Omental fat pad (tissue), 4 donors: ENCODE measurements around the gene NRL. TPM values are rescaled to one million over a fixed set of nuclear protein-coding genes. Genes with fewer than 3 reads are reported as not detected.

Experiments
- ATAC-seq: fragments of 150-250 bp; one replicate; pipeline ENCODE4 v1.9.1; 2016; ENCODE audit warnings: mild to moderate bottlenecking, moderate library complexity; ENCODE audit not compliant: low FRiP score
- DNase-seq: peaks from one replicate; pipeline ENCODE4 v3.0.0-alpha.2; 2019; ENCODE audit warnings: low spot score
- total RNA-seq, 4 donors: library from RNA; depleted of rRNA; stranded (reverse); fragments of >200 nt; gene quantifications; one replicate each; pipeline ENCODE4 v1.1.0, GENCODE V29; 2016
- TF ChIP-seq, protein P1 (sequence below), 3 donors: fragments of 450-650 bp; IDR thresholded peaks; one replicate each; pipeline ENCODE4 v1.5.1; 2016 to 2017; ENCODE audit warnings: antibody characterized with exemption in 3 of 3, mild to moderate bottlenecking in 3 of 3, moderate library complexity in 2 of 3

NRL gene
- 1 to 10 TPM in 3 of 4 donors, under 1 TPM in 1; 0.94 to 4.3 (median 1.3) TPM for total RNA-seq

DNA sequence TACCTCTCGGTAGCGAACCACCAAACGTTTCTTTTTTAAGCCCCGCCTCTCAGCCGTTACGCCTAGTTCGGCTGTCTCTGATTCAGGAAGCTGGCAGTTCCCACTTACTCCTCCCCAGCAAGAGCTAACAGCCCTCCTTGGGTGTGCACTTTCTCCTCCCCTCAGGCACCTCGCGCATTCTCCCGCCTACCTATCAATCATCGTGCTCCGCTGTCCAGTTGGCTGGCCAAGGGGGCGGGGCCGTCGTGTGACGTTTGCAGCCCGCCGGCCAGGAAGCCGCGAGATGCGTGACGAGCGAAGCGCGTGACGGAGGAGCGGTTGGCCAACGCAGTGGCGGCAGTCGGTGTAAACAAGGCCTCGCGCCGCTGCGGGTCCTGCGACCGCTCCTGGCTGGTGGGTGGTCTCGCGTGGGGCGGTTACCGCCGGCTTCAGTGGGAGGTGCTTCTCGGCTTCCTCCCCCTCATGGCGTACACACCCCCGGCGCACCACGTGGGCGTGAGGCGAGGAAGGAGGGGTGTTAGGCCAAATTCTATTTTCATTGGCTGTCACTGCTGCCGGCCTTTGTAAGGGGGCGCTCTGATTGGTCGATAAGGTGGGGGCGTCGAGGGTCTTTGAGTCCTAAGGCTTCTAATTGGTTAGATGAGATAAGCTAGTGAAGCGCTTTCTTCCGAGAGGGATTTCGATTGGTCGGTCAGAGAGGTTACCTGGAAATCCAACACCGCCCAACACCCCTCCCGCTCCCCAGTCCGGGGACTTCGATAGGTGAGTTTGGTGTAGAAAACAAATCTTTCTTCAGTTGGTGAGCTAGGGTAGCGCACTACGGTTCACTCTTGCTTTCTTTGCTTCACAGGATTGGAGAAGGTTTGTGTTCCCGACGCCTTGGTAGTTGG is at the start of gene NRL, which contains the start of gene DCAF11:
TSS of gene NRL (minus strand) at position 418 of the 890 bp plus-strand sequence. CDS start 32,101 bp downstream, outside the sequence.
TSS of gene DCAF11 (plus strand) at position 246 of the 890 bp plus-strand sequence. CDS start 818 bp downstream, outside the sequence.
- DNase-seq, result peak; percentile 92
- TF ChIP-seq, protein P1, sequence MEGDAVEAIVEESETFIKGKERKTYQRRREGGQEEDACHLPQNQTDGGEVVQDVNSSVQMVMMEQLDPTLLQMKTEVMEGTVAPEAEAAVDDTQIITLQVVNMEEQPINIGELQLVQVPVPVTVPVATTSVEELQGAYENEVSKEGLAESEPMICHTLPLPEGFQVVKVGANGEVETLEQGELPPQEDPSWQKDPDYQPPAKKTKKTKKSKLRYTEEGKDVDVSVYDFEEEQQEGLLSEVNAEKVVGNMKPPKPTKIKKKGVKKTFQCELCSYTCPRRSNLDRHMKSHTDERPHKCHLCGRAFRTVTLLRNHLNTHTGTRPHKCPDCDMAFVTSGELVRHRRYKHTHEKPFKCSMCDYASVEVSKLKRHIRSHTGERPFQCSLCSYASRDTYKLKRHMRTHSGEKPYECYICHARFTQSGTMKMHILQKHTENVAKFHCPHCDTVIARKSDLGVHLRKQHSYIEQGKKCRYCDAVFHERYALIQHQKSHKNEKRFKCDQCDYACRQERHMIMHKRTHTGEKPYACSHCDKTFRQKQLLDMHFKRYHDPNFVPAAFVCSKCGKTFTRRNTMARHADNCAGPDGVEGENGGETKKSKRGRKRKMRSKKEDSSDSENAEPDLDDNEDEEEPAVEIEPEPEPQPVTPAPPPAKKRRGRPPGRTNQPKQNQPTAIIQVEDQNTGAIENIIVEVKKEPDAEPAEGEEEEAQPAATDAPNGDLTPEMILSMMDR (IDR thresholded peaks at IDR 0.05), result no peak
- ATAC-seq, result peak; percentile 97

DNA sequence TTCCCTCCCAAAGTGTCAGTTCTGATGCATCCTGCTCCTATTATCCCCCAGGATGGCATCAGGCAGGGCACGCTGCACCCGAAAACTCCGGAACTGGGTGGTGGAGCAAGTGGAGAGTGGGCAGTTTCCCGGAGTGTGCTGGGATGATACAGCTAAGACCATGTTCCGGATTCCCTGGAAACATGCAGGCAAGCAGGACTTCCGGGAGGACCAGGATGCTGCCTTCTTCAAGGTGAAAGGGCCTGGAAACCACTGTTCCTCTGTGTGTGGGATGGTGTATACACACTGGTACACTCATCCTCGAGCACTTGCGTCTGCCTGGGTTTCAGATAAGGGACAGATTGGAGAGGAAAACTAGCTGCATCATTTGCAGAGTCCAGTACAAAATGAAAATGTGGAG is 47.3 kb upstream of the NRL start:
- TF ChIP-seq, protein P1 (IDR thresholded peaks at IDR 0.05), result no peak
- no peak for DNase-seq
- ATAC-seq, result peak; percentile 11

DNA sequence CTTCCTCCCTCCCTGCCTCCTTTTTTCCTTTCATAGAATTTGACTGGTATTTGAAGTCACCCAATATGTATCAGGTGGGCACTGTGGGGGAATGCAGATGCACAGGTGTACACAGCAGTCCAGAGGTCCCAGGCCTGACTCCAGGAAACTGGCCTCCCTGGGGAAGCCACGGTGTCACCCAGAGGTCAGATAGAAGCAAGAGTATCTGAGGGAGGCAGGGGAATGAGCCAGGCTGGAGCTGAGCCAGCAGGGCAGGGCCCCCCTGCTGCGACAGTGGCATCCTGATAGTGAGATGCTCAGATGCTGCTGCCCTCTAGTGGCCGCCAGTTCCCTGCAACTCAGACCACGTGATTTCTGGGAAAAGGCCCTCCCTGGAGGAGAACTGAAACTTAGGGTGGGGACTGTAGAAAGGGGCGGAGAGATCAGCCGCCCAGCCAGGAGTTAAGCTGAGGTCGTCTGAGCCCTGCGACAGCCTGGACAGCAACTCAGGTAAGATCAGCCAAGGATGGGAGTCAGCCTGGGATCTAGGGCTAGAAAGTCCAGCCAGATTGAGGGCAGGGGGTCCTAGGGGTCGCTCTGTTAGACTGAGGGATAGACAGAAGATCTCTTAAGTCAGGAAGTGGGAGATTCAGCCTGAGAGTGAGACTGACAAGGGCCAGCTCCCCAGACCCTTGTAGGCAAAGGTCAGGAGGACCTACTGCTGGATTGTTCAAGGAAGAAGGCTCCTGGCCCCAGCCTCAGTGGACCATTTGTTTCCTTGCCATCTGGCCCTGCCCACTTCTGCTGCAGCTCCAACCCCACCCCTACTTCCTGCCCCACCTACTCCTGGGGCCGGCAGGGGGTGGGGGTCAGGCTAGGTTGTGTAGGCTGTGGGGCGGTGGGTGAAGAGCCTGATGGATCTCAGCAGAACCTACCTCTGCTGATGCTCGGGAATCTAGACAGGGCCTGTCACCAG is 46.4 kb upstream of the NRL start, which contains the start of gene IRF9:
TSS of gene IRF9 (plus strand) at position 416 of the 955 bp plus-strand sequence. CDS start 880 bp downstream, outside the sequence.
- TF ChIP-seq, protein P1 (IDR thresholded peaks at IDR 0.05), result peak in 2 of 3 donors; percentile 83 to 95
- DNase-seq (peak; percentile 99), ATAC-seq (peak; percentile 91)

DNA sequence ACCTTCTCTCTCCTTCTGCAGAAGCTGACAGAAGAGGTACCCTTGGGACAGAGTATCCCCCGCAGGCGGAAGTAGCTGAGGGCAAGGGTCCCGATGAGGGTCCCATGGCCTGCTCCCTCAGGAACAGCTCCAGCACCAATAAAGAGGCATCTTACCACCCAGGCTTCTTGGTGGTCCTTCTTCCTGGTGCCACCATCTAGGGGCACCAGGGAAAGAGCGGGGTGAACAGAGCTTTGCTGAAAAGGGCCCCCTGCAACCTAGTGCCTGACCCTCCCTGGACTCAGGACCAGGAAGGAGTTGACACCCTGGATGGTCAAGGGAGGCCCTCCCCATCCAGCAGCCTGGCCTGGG is 45.7 kb upstream of the NRL start:
- TF ChIP-seq, protein P1 (IDR thresholded peaks at IDR 0.05), result no peak
- ATAC-seq, result no peak
- DNase-seq, result no peak

DNA sequence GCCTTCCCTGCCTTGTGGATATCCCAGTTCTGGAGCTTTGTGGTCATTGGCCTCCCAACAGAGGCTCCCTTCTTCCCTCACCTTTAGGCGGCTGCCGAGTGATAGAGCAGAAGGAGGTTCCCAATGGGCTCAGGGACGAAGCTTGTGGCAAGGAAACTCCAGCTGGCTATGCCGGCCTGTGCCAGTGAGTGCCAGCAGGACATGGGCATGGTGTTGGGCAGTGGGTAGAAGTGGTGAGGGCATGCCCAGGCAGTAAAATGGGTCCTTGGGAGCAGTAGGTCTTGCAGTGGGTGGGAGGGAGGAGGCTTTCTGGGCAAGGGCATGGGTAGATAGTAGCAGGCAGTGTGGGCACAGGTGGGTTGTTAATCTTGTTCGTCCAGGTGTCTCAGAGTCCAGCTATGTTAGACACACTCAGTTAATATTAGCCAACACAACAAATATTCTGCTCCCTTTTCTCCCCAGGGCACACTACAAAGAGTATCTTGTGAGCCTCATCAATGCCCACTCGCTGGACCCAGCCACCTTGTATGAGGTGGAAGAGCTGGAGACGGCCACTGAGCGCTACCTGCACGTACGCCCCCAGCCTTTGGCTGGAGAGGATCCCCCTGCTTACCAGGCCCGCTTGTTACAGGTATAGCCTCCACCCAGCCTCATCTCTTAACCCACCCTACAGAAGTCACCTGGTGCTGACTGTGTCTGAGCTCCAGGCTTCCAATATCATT is 45.2 kb upstream of the NRL start:
- ATAC-seq, result no peak

More for the DNA sequence above, 45.2 kb upstream of the NRL start:
- DNase-seq, result no peak
- TF ChIP-seq, protein P1 (IDR thresholded peaks at IDR 0.05), result no peak
